ENCODE measurements around the gene NAP1L4. TPM values are rescaled to one million over a fixed set of nuclear protein-coding genes. Genes with fewer than 3 reads are reported as not detected.

NAP1L4 gene
- total RNA-seq, 1 experiment from 2014 or later = 212 TPM

DNA sequence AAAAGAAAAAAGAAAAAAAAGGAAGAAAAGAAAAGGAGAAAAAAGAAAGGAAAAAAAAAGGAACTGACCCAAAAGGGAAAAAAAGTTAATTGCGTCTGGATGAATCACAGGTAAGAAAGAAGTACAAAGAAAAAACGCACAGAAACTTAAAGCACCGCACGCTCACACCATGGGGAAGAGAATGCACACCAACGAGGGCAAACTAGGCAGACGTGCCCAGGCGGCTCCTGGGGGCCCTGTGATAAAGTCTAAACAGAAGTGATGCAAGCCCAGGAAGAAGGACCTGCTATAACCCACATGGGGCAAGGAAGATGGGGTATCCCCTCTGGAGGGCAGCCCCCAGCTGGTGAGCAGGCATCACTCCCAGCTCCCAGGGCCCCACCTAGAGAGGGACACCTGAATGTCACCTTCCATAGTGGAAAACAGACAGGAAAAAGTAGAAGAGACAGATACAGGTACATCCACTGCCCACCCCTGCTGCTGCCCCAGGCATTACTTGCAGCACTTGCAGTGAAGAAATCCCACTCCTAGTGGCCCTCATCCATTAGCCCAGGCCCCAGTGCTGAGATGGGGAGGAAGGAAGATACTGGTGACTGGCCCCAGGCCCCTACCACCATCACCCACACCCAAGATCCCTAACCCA is 28.9 kb downstream of the NAP1L4 start:
- H4K8ac ChIP-seq (replicated peaks; ENCODE audit: insufficient read length, low read depth, low read length) = no peak overlapping the region
- no peak overlapping the region for H3K56ac ChIP-seq (ENCODE audit: insufficient read length, low read depth, low read length)
- Mint-ChIP-seq H3K9me3 (no peaks in the 10 kb centered on the region), H3K4me1 (peaks cover 25 to 30% of the 10 kb centered on the region in 2 experiments), H3K36me3 (ENCODE audit: insufficient read depth in 1 of 3, low read depth in 3 of 3) (peaks cover 67 to 95% (median 83%) of the 10 kb centered on the region in 3 experiments), H3K4me3 (no peak overlapping the region), H3K27me3 (ENCODE audit: low read depth) (no peaks in the 10 kb centered on the region), H3K27ac (peak overlapping the region in 2 of 3 experiments; percentile 10 to 32; a peak in 2 of 7 replicates)
- no CpG with 5 or more reads among the region's 7 CpGs for WGBS (ENCODE audit: extremely low coverage, insufficient read length, low lambda C conversion rate)
- H3K18ac ChIP-seq (ENCODE audit: insufficient read length, low read depth, low read length) = no peak overlapping the region
- H2AFZ ChIP-seq (ENCODE audit: low read length) = no peak overlapping the region
- H4K20me1 ChIP-seq (ENCODE audit: control insufficient read depth, insufficient read depth, insufficient read length) = no peaks in the 10 kb centered on the region
- no peak overlapping the region for H3K27ac ChIP-seq (ENCODE audit: insufficient read length, low read depth, low read length)
- no peaks in the 10 kb centered on the region for H3K9me3 ChIP-seq (ENCODE audit: control insufficient read depth, low read depth, low read length)
- no peak overlapping the region for H2AK5ac ChIP-seq (ENCODE audit: insufficient read length, low read length)
- no peak for DNase-seq
- H3K27me3 ChIP-seq (ENCODE audit: insufficient read depth, low read length) = no peaks in the 10 kb centered on the region
- no peak overlapping the region for H2BK12ac ChIP-seq (ENCODE audit: insufficient read length, low read depth, low read length)
- H4K5ac ChIP-seq (ENCODE audit: insufficient read length, low read depth, low read length) = no peak overlapping the region
- no peak overlapping the region for H2BK15ac ChIP-seq (ENCODE audit: low read depth, low read length)
- peaks cover 2% of the 10 kb centered on the region for H3K79me1 ChIP-seq (ENCODE audit: insufficient read depth, low read depth, low read length, poor library complexity, severe bottlenecking)
- H3K4me1 ChIP-seq (ENCODE audit: insufficient read depth, low read length) = peaks cover 4% of the 10 kb centered on the region; the same call in 1 of the 2 replicates
- H2BK120ac ChIP-seq (ENCODE audit: low read depth, low read length, poor library complexity, severe bottlenecking) = no peak overlapping the region
- no peak overlapping the region for H4K91ac ChIP-seq (ENCODE audit: insufficient read length, low read depth, low read length)
- H3K23me2 ChIP-seq (ENCODE audit: insufficient read length, low read depth, low read length, poor library complexity, severe bottlenecking) = no peaks in the 10 kb centered on the region
- no peak overlapping the region for H3K4ac ChIP-seq (ENCODE audit: low read depth, low read length)
- no peak overlapping the region for H3K4me2 ChIP-seq (ENCODE audit: insufficient read depth, insufficient read length, low read length)
- no peak overlapping the region for H3T11ph ChIP-seq (ENCODE audit: low read length)
- no peak overlapping the region for H3K9ac ChIP-seq (ENCODE audit: extremely low read depth, insufficient read length, low read length)
- H2BK20ac ChIP-seq (ENCODE audit: low read depth, low read length, poor library complexity, severe bottlenecking) = no peak overlapping the region
- H3K79me2 ChIP-seq (ENCODE audit: insufficient read depth, low read length) = peaks cover 4% of the 10 kb centered on the region
- TF ChIP-seq, protein P1, sequence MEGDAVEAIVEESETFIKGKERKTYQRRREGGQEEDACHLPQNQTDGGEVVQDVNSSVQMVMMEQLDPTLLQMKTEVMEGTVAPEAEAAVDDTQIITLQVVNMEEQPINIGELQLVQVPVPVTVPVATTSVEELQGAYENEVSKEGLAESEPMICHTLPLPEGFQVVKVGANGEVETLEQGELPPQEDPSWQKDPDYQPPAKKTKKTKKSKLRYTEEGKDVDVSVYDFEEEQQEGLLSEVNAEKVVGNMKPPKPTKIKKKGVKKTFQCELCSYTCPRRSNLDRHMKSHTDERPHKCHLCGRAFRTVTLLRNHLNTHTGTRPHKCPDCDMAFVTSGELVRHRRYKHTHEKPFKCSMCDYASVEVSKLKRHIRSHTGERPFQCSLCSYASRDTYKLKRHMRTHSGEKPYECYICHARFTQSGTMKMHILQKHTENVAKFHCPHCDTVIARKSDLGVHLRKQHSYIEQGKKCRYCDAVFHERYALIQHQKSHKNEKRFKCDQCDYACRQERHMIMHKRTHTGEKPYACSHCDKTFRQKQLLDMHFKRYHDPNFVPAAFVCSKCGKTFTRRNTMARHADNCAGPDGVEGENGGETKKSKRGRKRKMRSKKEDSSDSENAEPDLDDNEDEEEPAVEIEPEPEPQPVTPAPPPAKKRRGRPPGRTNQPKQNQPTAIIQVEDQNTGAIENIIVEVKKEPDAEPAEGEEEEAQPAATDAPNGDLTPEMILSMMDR (conservative IDR thresholded peaks at IDR 0.05) = no peak
- H3K14ac ChIP-seq (ENCODE audit: insufficient read depth, low read length) = no peak overlapping the region
- no peak overlapping the region for H3K23ac ChIP-seq (ENCODE audit: insufficient read length, low read depth, low read length)
- H2BK5ac ChIP-seq (ENCODE audit: insufficient read length, low read length) = no peak overlapping the region

All from H9 (cell line).